B cell (primary cell): Measurements from ENCODE around the gene SMIM3. TPM values are rescaled to one million over a fixed set of nuclear protein-coding genes. Genes with fewer than 3 reads are reported as not detected.

ENCODE experiments used
- ATAC-seq: fragments of 200-7000 bp; cut with Tn5 transposase; one replicate; pipeline ENCODE4 v1.10.0; 2021; ENCODE audit warnings: low read depth, mild to moderate bottlenecking, moderate number of reproducible peaks, moderate library complexity
- CTCF ChIA-PET: fragments of 350-600 bp; sonication (Branson Sonifier 250); formaldehyde crosslinking; loops from one replicate; lab custom pipeline; 2021; ENCODE audit warnings: antibody characterized with exemption, inconsistent platforms; lab: Charles Lee
- POLR2A ChIA-PET: fragments of 350-600 bp; sonication (Branson Sonifier 250); formaldehyde crosslinking; loops from one replicate; lab custom pipeline; 2021; ENCODE audit warnings: antibody characterized with exemption; lab: Charles Lee
- DNase-seq: peaks from one replicate; pipeline ENCODE4 v3.0.0; 2013
- H2AFZ ChIP-seq: 2 replicates; pipeline ENCODE4 v1.6.1; 2012; ENCODE audit warnings: mild to moderate bottlenecking, low read depth, low read length; ENCODE audit not compliant: insufficient read depth, poor library complexity, severe bottlenecking
- H3K27ac ChIP-seq, 2 donors: 1 replicate in 1 of 2; 2 replicates in 1 of 2; pipeline ENCODE4 v1.5.1; 2012 to 2013; ENCODE audit warnings: low read length in 2 of 2, mild to moderate bottlenecking in 2 of 2, moderate library complexity in 1 of 2
- H3K27me3 ChIP-seq, 4 experiments: fragments of 200-600 bp in 1 of 4; sonication (generic) in 1 of 4; replicated peaks in 1 of 4; 1 replicate in 2 of 4; 2 replicates in 2 of 4; pipeline versions ENCODE4 v1.6.1 to v1.7.0; 2013 to 2016; ENCODE audit warnings: low read length in 3 of 4, mild to moderate bottlenecking in 2 of 4, mixed read lengths in 1 of 4, moderate library complexity in 1 of 4; ENCODE audit not compliant: insufficient read depth in 4 of 4, control insufficient read depth in 3 of 4; ENCODE audit errors: control extremely low read depth in 1 of 4
- H3K36me3 ChIP-seq, 2 experiments: replicated peaks in 1 of 2; 1 replicate in 1 of 2; 2 replicates in 1 of 2; pipeline versions ENCODE4 v1.6.1 to v1.7.1; 2013; ENCODE audit warnings: low read length in 1 of 2; ENCODE audit not compliant: insufficient read depth in 2 of 2, control insufficient read depth in 1 of 2; ENCODE audit errors: control extremely low read depth in 1 of 2, extremely low read depth in 1 of 2
- H3K4me1 ChIP-seq, 2 donors: fragments of 200-600 bp in 1 of 2; sonication (generic) in 1 of 2; 1 replicate in 1 of 2; 2 replicates in 1 of 2; pipeline versions ENCODE4 v1.5.1 to v1.6.1; 2013 to 2017; ENCODE audit warnings: low read length in 2 of 2; ENCODE audit not compliant: control insufficient read depth in 2 of 2, insufficient read depth in 2 of 2
- H3K4me2 ChIP-seq: replicated peaks from 2 replicates; pipeline ENCODE3; 2012; ENCODE audit warnings: mild to moderate bottlenecking, low read depth, low read length; ENCODE audit not compliant: poor library complexity, severe bottlenecking
- H3K4me3 ChIP-seq, 5 experiments: fragments of 200-600 bp in 1 of 5; sonication (generic) in 1 of 5; 1 replicate in 3 of 5; 2 replicates in 2 of 5; pipeline versions ENCODE4 v1.5.1 to v1.7.0; 2011 to 2016; ENCODE audit warnings: low read length in 4 of 5, mild to moderate bottlenecking in 4 of 5, low read depth in 2 of 5, control low read depth in 1 of 5, moderate library complexity in 1 of 5; ENCODE audit not compliant: insufficient read depth in 1 of 5; ENCODE audit errors: control extremely low read depth in 1 of 5, extremely low read depth in 1 of 5
- H3K79me2 ChIP-seq: fragments of 200-600 bp; sonication (generic); one replicate; pipeline ENCODE4 v1.6.0; 2016; ENCODE audit warnings: low read length; ENCODE audit not compliant: control insufficient read depth, insufficient read depth
- H3K9ac ChIP-seq: fragments of 200-600 bp; sonication (generic); 2 replicates; pipeline ENCODE4 v1.6.1; 2017; ENCODE audit warnings: mild to moderate bottlenecking, low read length, moderate library complexity
- H3K9me3 ChIP-seq, 3 donors: one replicate each; pipeline versions ENCODE4 v1.6.1 to v1.7.1; 2013; ENCODE audit warnings: low read length in 2 of 3; ENCODE audit not compliant: control insufficient read depth in 2 of 3, insufficient read depth in 1 of 3; ENCODE audit errors: control extremely low read depth in 1 of 3
- H4K20me1 ChIP-seq: 2 replicates; pipeline ENCODE4 v1.6.0; 2012; ENCODE audit warnings: mild to moderate bottlenecking, low read length; ENCODE audit not compliant: insufficient read depth, control insufficient read depth, poor library complexity, severe bottlenecking
- H3K27ac Mint-ChIP-seq: one replicate; pipeline ENCODE4 v1.8.0; 2021; ENCODE audit warnings: mixed read lengths
- H3K27me3 Mint-ChIP-seq: one replicate; pipeline ENCODE4 v1.8.0; 2021; ENCODE audit warnings: mixed read lengths
- H3K4me1 Mint-ChIP-seq: one replicate; pipeline ENCODE4 v1.8.0; 2021; ENCODE audit warnings: mixed read lengths
- H3K4me3 Mint-ChIP-seq: one replicate; pipeline ENCODE4 v1.8.0; 2021; ENCODE audit warnings: mixed read lengths
- H3K9me3 Mint-ChIP-seq: one replicate; pipeline ENCODE4 v1.8.0; 2022; ENCODE audit warnings: mixed read lengths; ENCODE audit not compliant: insufficient read depth
- CTCF ChIP-seq: fragments of 200-600 bp; IDR thresholded peaks from one replicate; pipeline ENCODE4 v1.8.0; 2022; ENCODE audit warnings: antibody characterized with exemption, mild to moderate bottlenecking
- EZH2 ChIP-seq: IDR thresholded peaks from 2 replicates; pipeline ENCODE4 v1.6.1; 2012; ENCODE audit warnings: borderline replicate concordance, low read depth, mild to moderate bottlenecking, moderate library complexity, low read length; ENCODE audit not compliant: insufficient read depth, poor library complexity, severe bottlenecking
- WGBS: methylation state at CpG from one replicate; pipeline ENCODE4 v1.1.5; 2013; ENCODE audit warnings: missing lambda C conversion rate; ENCODE audit not compliant: insufficient coverage; 5-methylcytosine and 5-hydroxymethylcytosine counted together
- intact Hi-C: fragments of 100-400 bp; cut with micrococcal nuclease; formaldehyde crosslinking; loops from one replicate; pipeline ENCODE4 v1.10.0; 2022
- polyA plus RNA-seq: library from polyadenylated mRNA; depleted of rRNA; stranded (reverse); fragments of >200 nt; gene quantifications from 2 replicates; pipeline ENCODE4 v1.2.3, GENCODE V29; 2012
- total RNA-seq, 2 donors: library from RNA; stranded (reverse); fragments of 120-200 nt in 1 of 2; gene quantifications; 1 replicate in 1 of 2; 2 replicates in 1 of 2; pipeline versions ENCODE4 v1.2.3 to v1.2.4, GENCODE V29; 2013 to 2022

Gene SMIM3
- total and polyA plus RNA-seq, 2 donors (not counting 1 experiment from before 2014, with no cell fraction given), result 0.37 TPM; not detected in 1

GRCh38 chr5:150809363-150809762, 30.8 kb downstream of the SMIM3 start:
- Mint-ChIP-seq H3K9me3 (no peaks in the 10 kb centered on the region), H3K4me3 (no peak overlapping the region), H3K4me1 (no peaks in the 10 kb centered on the region), H3K27me3 (peaks cover 21% of the 10 kb centered on the region), H3K27ac (no peak overlapping the region)
- CTCF ChIA-PET, result interaction anchor here (2.5 to 2.6 kb wide), 2 partner anchors 8 to 38 kb away, joined by 9 to 12 read pairs; partner anchors contain the start of gene IRGM
- Histone ChIP-seq H3K4me3 (no peak overlapping the region), H3K27me3 (peaks cover 0 to 2% (median under 1%) of the 10 kb centered on the region in 4 experiments), H3K4me2 (no peak overlapping the region), H2AFZ (no peak overlapping the region), H4K20me1 (no peaks in the 10 kb centered on the region), H3K27ac (no peak overlapping the region), H3K4me1 (no peaks in the 10 kb centered on the region), H3K9ac (no peak overlapping the region), H3K36me3 (no peaks in the 10 kb centered on the region), H3K79me2 (no peaks in the 10 kb centered on the region), H3K9me3 (peaks cover 0 to 2% (median 0%) of the 10 kb centered on the region in 3 donors)
- intact Hi-C loops, result loop anchor here (10.0 kb wide), 1 partner anchor 505 kb away; no protein-coding TSS in a partner anchor
- DNase-seq, result no peak
- no peak for ATAC-seq
- POLR2A ChIA-PET, result interaction anchor here (0.6 kb wide), 1 partner anchor 472 kb away, joined by 11 read pairs; no protein-coding TSS in a partner anchor
- WGBS, result 100% methylated on average over 2 of the region's 3 CpGs
- TF ChIP-seq EZH2 (no peak), CTCF (no peak)

- H3K4me2 ChIP-seq, result no peak overlapping the region
- H2AFZ ChIP-seq, result no peak overlapping the region
- Mint-ChIP-seq H3K4me3 (no peak overlapping the region), H3K27me3 (peaks cover 24% of the 10 kb centered on the region), H3K9me3 (peaks cover 2% of the 10 kb centered on the region), H3K27ac (no peak overlapping the region), H3K4me1 (no peaks in the 10 kb centered on the region)
- DNase-seq (no peak), ATAC-seq (no peak)
- H3K27ac ChIP-seq, result no peak overlapping the region
- H3K9me3 ChIP-seq, result peaks cover 2 to 19% (median 4%) of the 10 kb centered on the region in 3 donors
- peaks cover 0 to 6% (median 3%) of the 10 kb centered on the region in 4 experiments for H3K27me3 ChIP-seq
- no peaks in the 10 kb centered on the region for H3K4me1 ChIP-seq
- H3K4me3 ChIP-seq, result no peak overlapping the region
- TF ChIP-seq CTCF (no peak), EZH2 (no peak)
- H3K9ac ChIP-seq, result no peak overlapping the region
- H4K20me1 ChIP-seq, result no peaks in the 10 kb centered on the region
- POLR2A ChIA-PET, result interaction anchor here (0.6 kb wide), 1 partner anchor 713 kb away, joined by 4 read pairs; no protein-coding TSS in a partner anchor
- H3K79me2 ChIP-seq, result no peaks in the 10 kb centered on the region
- intact Hi-C loops, result no loop called here
- CTCF ChIA-PET, result interaction anchor here (1.4 kb wide), 1 partner anchor 9 kb away, joined by 4 read pairs; no protein-coding TSS in a partner anchor
- no peaks in the 10 kb centered on the region for H3K36me3 ChIP-seq
These were observed 36.5 kb downstream of the SMIM3 start for GRCh38 chr5:150815010-150815409.
